PC-9 (cell line): ENCODE results near the gene HS3ST4. TPM values are rescaled to one million over a fixed set of nuclear protein-coding genes. Genes with fewer than 3 reads are reported as not detected.

ENCODE experiments used
- BruUV-seq: library from RNA; stranded (reverse); fragments of 400-500 nt; replicated peaks from 2 replicates; lab custom pipeline; 2021; lab: Mats Ljungman, UMichigan
- CTCF ChIA-PET: fragments of 300-600 bp; sonication (Branson Sonifier 250); formaldehyde crosslinking; loops from one replicate; lab custom pipeline; 2022; ENCODE audit warnings: antibody characterized with exemption; lab: Charles Lee
- POLR2A ChIA-PET: fragments of 300-600 bp; sonication (Branson Sonifier 250); formaldehyde crosslinking; loops from one replicate; lab custom pipeline; 2022; ENCODE audit warnings: antibody characterized with exemption; ENCODE audit not compliant: unreplicated experiment; lab: Charles Lee
- DNase-seq, 2 experiments: peaks; one replicate each; pipeline versions ENCODE4 v3.0.0 to v3.0.0-alpha.2; 2015 to 2022; ENCODE audit warnings: mixed read lengths in 1 of 2
- H2AFZ ChIP-seq: fragments of 200-600 bp; sonication (generic); 2 replicates; pipeline ENCODE4 v1.8.1; 2017; ENCODE audit warnings: antibody characterized with exemption
- H3F3A ChIP-seq: fragments of 200-600 bp; sonication (generic); 2 replicates; pipeline ENCODE4 v1.8.1; 2017; ENCODE audit warnings: antibody characterized with exemption, mild to moderate bottlenecking, low read depth; ENCODE audit not compliant: insufficient read depth
- H3K27ac ChIP-seq: fragments of 200-600 bp; sonication (generic); 2 replicates; pipeline ENCODE4 v1.6.1; 2016; ENCODE audit warnings: mixed run types
- H3K27me3 ChIP-seq: fragments of 200-600 bp; sonication (generic); 2 replicates; pipeline ENCODE4 v1.6.1; 2016; ENCODE audit warnings: low read depth, mixed run types; ENCODE audit not compliant: insufficient read depth
- H3K36me3 ChIP-seq: fragments of 200-600 bp; sonication (generic); 2 replicates; pipeline ENCODE4 v1.6.1; 2016; ENCODE audit warnings: low read depth, mixed run types
- H3K4me1 ChIP-seq: fragments of 200-600 bp; sonication (generic); replicated peaks from 2 replicates; pipeline ENCODE4 v1.6.1; 2016; ENCODE audit warnings: mixed run types; ENCODE audit not compliant: insufficient read depth
- H3K4me2 ChIP-seq: fragments of 200-600 bp; sonication (generic); 2 replicates; pipeline ENCODE4 v1.6.1; 2017; ENCODE audit warnings: mixed run types
- H3K4me3 ChIP-seq: fragments of 200-600 bp; sonication (generic); 2 replicates; pipeline ENCODE4 v1.6.1; 2016; ENCODE audit warnings: mixed run types
- H3K79me2 ChIP-seq: fragments of 200-600 bp; sonication (generic); 2 replicates; pipeline ENCODE4 v1.6.1; 2017; ENCODE audit warnings: low read depth, mixed run types
- H3K9me2 ChIP-seq: fragments of 200-600 bp; sonication (generic); 2 replicates; pipeline ENCODE4 v1.8.1; 2017; ENCODE audit warnings: mild to moderate bottlenecking; ENCODE audit not compliant: insufficient read depth
- H3K9me3 ChIP-seq: fragments of 200-600 bp; sonication (generic); 2 replicates; pipeline ENCODE4 v1.8.1; 2016; ENCODE audit warnings: low read depth; ENCODE audit not compliant: insufficient read depth
- H4K20me1 ChIP-seq: fragments of 200-600 bp; sonication (generic); 2 replicates; pipeline ENCODE4 v1.8.1; 2017; ENCODE audit not compliant: insufficient read depth
- EZH2 ChIP-seq: fragments of 200-600 bp; sonication (generic); IDR thresholded peaks from 2 replicates; pipeline ENCODE4 v1.8.0; 2017; ENCODE audit warnings: antibody characterized with exemption, low read depth
- intact Hi-C: fragments of 100-400 bp; cut with micrococcal nuclease; formaldehyde crosslinking; loops from one replicate; pipeline ENCODE4 v1.10.0; 2022; ENCODE audit not compliant: unreplicated experiment
- total RNA-seq: library from RNA; stranded (reverse); gene quantifications from 2 replicates; pipeline ENCODE4 v1.2.3, GENCODE V29; 2021
- TF ChIP-seq, protein P1 (sequence below): fragments of 200-600 bp; sonication (generic); conservative IDR thresholded peaks from 2 replicates; pipeline ENCODE4 v1.6.1; 2017; ENCODE audit warnings: mixed run types, antibody characterized with exemption, mild to moderate bottlenecking, moderate library complexity

Gene HS3ST4
- total RNA-seq, 1 experiment from 2014 or later = not detected

DNA sequence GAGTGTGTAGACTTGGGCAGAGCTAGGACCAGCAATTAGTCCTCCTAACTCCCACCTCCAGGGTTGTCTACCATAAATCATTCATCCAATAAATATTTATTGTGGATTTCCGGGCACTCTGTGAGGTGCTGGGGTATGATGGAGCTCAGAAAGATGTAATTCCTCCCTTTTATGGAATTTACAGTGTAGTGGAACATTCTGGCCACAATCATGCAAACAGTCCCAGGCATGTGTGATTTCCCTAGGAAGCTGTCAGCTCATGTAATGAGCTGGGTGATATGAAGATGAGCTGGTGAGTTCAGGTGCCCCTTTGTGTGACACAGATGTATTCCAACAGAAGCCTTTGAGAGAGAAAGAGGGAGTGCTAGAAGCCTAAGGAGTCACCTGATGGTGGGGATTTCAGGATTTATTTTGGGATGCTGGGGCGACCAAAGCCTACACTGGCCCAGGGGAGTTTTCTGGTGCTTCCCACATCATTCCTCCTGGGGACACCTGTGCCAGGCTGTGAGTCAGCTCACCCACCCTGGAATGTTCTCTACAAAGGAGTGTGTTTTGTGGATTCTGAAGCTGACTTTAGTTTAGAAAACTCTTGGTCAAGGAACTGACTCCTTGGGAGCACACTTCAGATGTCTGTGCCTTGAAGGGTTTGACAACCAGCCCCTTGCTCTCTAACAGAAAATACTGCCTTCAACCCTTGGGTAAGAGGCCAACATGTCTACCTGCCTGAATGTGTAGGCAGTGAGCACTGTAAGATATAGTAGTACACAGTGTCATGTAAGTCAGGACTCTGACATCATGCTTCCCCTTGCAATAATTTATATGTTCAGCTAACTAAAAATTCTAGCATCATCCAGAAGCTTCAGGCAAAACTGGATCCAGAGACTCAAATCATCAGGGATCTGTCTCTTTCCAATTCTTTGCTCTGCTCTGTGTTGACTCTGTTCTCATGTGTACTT is 42.9 kb downstream of the HS3ST4 start:
- intact Hi-C loops = no loop called here
- BruUV-seq = no TSS peak
- Histone ChIP-seq H3K4me2 (no peak overlapping the region), H3K36me3 (no peaks in the 10 kb centered on the region), H2AFZ (no peak overlapping the region), H3K27me3 (0 out of 2 replicates have a peak, but pooled peaks cover 9% of the 10 kb centered on the region), H3F3A (no peaks in the 10 kb centered on the region), H3K4me1 (no peaks in the 10 kb centered on the region), H4K20me1 (no peaks in the 10 kb centered on the region), H3K79me2 (no peaks in the 10 kb centered on the region), H3K27ac (no peak overlapping the region), H3K9me3 (no peaks in the 10 kb centered on the region), H3K4me3 (no peak overlapping the region), H3K9me2 (no peaks in the 10 kb centered on the region)
- ChIA-PET CTCF (no interaction called here), POLR2A (no interaction called here)
- TF ChIP-seq, protein P1, sequence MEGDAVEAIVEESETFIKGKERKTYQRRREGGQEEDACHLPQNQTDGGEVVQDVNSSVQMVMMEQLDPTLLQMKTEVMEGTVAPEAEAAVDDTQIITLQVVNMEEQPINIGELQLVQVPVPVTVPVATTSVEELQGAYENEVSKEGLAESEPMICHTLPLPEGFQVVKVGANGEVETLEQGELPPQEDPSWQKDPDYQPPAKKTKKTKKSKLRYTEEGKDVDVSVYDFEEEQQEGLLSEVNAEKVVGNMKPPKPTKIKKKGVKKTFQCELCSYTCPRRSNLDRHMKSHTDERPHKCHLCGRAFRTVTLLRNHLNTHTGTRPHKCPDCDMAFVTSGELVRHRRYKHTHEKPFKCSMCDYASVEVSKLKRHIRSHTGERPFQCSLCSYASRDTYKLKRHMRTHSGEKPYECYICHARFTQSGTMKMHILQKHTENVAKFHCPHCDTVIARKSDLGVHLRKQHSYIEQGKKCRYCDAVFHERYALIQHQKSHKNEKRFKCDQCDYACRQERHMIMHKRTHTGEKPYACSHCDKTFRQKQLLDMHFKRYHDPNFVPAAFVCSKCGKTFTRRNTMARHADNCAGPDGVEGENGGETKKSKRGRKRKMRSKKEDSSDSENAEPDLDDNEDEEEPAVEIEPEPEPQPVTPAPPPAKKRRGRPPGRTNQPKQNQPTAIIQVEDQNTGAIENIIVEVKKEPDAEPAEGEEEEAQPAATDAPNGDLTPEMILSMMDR = no peak
- TF ChIP-seq EZH2 = no peak
- DNase-seq = no peak

DNA sequence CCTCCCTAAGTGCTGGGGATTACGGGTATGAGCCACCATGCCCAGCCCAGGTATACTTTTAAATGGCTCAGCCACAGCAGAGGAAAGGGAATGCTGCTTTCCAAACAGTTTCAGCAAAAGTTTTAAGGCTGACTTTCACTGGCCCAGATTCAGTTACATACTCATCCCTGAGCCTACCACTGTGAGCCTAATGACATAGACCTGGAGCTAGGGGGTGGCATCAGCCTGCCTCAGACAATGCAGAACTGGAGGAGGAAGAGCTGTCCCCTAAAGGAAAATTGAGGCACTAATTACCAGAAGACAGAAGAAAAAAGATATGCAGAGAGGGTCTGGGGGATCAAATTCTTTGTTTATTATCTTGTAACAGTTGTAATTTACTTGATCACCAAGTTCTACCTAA is 43.9 kb downstream of the HS3ST4 start:
- intact Hi-C loops = no loop called here
- H3K79me2 ChIP-seq = no peaks in the 10 kb centered on the region
- H3K4me2 ChIP-seq = no peak overlapping the region
- H3K9me2 ChIP-seq = no peaks in the 10 kb centered on the region
- no peaks in the 10 kb centered on the region for H4K20me1 ChIP-seq
- TF ChIP-seq, protein P1 = no peak
- no peak for TF ChIP-seq EZH2
- no peak for DNase-seq
- H3K27ac ChIP-seq = no peak overlapping the region
- no peaks in the 10 kb centered on the region for H3F3A ChIP-seq
- H2AFZ ChIP-seq = no peak overlapping the region
- ChIA-PET CTCF (no interaction called here), POLR2A (no interaction called here)
- H3K27me3 ChIP-seq = 0 out of 2 replicates have a peak, but pooled peaks cover 9% of the 10 kb centered on the region
- H3K4me3 ChIP-seq = no peak overlapping the region
- BruUV-seq = no TSS peak
- no peaks in the 10 kb centered on the region for H3K4me1 ChIP-seq
- H3K36me3 ChIP-seq = no peaks in the 10 kb centered on the region
- no peaks in the 10 kb centered on the region for H3K9me3 ChIP-seq

DNA sequence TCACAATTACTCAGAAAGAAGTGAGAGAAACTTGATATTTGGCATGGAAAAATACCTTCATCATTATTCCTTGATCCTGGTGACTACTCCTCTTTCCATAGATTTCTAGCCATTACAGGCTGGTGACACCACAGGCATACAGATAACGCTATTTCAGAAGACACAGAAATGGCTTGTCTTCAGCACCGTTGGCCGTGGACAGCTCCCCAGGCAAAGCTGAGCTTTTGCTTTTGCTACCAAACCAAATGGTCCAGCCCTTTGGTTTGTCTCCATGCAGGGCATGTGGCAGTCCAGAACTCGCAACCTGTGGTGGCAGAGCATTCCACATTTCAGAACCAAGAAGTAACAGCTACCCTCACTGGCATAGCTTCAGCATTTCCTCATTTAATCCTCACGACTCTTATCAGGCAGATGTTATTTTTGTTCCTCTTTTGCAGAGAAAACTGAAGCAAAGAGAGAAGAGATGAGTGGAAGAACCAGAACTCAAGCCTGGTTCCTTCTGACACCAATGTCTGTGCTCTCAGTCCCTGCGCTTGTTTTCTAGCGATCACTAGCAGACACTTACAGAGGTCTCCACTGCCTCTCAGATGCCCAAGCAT is 55.5 kb downstream of the HS3ST4 start:
- DNase-seq = peak in 1 of 2 experiments; percentile 10
- CTCF ChIA-PET = no interaction called here
- no peaks in the 10 kb centered on the region for H3K36me3 ChIP-seq
- H3K79me2 ChIP-seq = no peaks in the 10 kb centered on the region
- no peaks in the 10 kb centered on the region for H4K20me1 ChIP-seq
- POLR2A ChIA-PET = no interaction called here
- no peaks in the 10 kb centered on the region for H3K4me1 ChIP-seq
- TF ChIP-seq, protein P1 = no peak
- no peak for TF ChIP-seq EZH2
- no peak overlapping the region for H3K27ac ChIP-seq
- no TSS peak for BruUV-seq
- no peak overlapping the region for H2AFZ ChIP-seq
- H3F3A ChIP-seq = no peaks in the 10 kb centered on the region
- H3K4me2 ChIP-seq = no peak overlapping the region
- H3K9me2 ChIP-seq = no peaks in the 10 kb centered on the region
- H3K9me3 ChIP-seq = no peaks in the 10 kb centered on the region
- intact Hi-C loops = no loop called here
- H3K4me3 ChIP-seq = no peak overlapping the region
- no peaks in the 10 kb centered on the region for H3K27me3 ChIP-seq
